Mononuclear cell (primary cell): ENCODE results near the gene C2CD5. TPM values are rescaled to one million over a fixed set of nuclear protein-coding genes. Genes with fewer than 3 reads are reported as not detected.
"Not testable (repeated sequence)": the region's sequence is repeated elsewhere in the genome, so short reads cannot be mapped to it uniquely, and the experiment has no call there.

Experiments used
- H3K27me3 ChIP-seq: 2 replicates; pipeline ENCODE4 v1.6.0; 2011; ENCODE audit warnings: low read length, control low read depth; ENCODE audit not compliant: insufficient read depth
- H3K4me1 ChIP-seq: 2 replicates; pipeline ENCODE4 v1.5.1; 2011; ENCODE audit warnings: mild to moderate bottlenecking, low read length, control low read depth; ENCODE audit not compliant: insufficient read depth
- H3K4me3 ChIP-seq: 2 replicates; pipeline ENCODE4 v1.5.1; 2011; ENCODE audit warnings: mild to moderate bottlenecking, low read length, moderate library complexity
- H3K9me3 ChIP-seq: 2 replicates; pipeline ENCODE4 v1.5.1; 2011; ENCODE audit warnings: low read depth, mild to moderate bottlenecking, control low read depth, low read length
- total RNA-seq: library from RNA; depleted of rRNA; stranded (reverse); fragments of >200 nt; gene quantifications from one replicate; pipeline ENCODE4 v1.2.3, GENCODE V29; 2012

The C2CD5 gene, protein sequence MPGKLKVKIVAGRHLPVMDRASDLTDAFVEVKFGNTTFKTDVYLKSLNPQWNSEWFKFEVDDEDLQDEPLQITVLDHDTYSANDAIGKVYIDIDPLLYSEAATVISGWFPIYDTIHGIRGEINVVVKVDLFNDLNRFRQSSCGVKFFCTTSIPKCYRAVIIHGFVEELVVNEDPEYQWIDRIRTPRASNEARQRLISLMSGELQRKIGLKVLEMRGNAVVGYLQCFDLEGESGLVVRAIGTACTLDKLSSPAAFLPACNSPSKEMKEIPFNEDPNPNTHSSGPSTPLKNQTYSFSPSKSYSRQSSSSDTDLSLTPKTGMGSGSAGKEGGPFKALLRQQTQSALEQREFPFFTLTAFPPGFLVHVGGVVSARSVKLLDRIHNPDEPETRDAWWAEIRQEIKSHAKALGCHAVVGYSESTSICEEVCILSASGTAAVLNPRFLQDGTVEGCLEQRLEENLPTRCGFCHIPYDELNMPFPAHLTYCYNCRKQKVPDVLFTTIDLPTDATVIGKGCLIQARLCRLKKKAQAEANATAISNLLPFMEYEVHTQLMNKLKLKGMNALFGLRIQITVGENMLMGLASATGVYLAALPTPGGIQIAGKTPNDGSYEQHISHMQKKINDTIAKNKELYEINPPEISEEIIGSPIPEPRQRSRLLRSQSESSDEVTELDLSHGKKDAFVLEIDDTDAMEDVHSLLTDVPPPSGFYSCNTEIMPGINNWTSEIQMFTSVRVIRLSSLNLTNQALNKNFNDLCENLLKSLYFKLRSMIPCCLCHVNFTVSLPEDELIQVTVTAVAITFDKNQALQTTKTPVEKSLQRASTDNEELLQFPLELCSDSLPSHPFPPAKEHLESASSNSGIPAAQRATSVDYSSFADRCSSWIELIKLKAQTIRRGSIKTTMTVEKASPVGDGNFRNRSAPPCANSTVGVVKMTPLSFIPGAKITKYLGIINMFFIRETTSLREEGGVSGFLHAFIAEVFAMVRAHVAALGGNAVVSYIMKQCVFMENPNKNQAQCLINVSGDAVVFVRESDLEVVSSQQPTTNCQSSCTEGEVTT
- total RNA-seq: 29.1 TPM

GRCh38 chr12:22544038-22544979, at the start of gene C2CD5:
C2CD5 (minus strand) TSS chr12:22544542; CDS start chr12:22544150, 392 bp downstream.
- H3K4me3 ChIP-seq: peak within 1 kb of the TSS; percentile 89

DNA sequence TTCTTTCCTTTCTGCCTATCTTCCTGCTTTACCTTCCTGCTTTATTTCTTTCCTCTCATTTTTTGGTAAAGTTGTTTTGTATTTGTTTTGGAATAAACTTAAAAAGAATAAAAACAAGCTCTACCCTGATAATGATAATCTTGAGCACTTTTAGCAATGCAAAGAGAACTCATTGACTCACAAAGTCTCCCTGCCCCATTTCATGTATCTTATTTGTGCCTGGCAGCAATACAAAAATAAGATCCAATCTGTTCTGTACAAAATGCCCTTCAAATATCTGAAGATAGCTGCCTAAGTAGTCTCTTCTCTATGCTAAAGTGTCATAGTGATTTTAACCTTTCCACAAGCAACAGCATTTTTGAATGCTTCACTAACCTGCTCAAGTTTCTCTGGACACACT, 49.5 kb upstream of the C2CD5 start:
- Histone ChIP-seq H3K9me3 (no peaks in the 10 kb centered on the region), H3K4me1 (no peaks in the 10 kb centered on the region), H3K27me3 (no peaks in the 10 kb centered on the region), H3K4me3 (no peak overlapping the region)

More at GRCh38 chr12:22544038-22544979, at the start of gene C2CD5:
- no peaks in the 10 kb centered on the region for H3K27me3 ChIP-seq
- H3K9me3 ChIP-seq: no peaks in the 10 kb centered on the region
- peaks cover 55% of the 10 kb centered on the region for H3K4me1 ChIP-seq

GRCh38 chr12:22588817-22589216, 44.5 kb upstream of the C2CD5 start:
- no peak overlapping the region for H3K4me3 ChIP-seq
- no peaks in the 10 kb centered on the region for H3K27me3 ChIP-seq
- no peaks in the 10 kb centered on the region for H3K4me1 ChIP-seq
- no peaks in the 10 kb centered on the region for H3K9me3 ChIP-seq

GRCh38 chr12:22578328-22578727, 34.0 kb upstream of the C2CD5 start:
- Histone ChIP-seq H3K9me3 (no peaks in the 10 kb centered on the region), H3K4me3 (no peak overlapping the region), H3K27me3 (no peaks in the 10 kb centered on the region), H3K4me1 (no peaks in the 10 kb centered on the region)

DNA sequence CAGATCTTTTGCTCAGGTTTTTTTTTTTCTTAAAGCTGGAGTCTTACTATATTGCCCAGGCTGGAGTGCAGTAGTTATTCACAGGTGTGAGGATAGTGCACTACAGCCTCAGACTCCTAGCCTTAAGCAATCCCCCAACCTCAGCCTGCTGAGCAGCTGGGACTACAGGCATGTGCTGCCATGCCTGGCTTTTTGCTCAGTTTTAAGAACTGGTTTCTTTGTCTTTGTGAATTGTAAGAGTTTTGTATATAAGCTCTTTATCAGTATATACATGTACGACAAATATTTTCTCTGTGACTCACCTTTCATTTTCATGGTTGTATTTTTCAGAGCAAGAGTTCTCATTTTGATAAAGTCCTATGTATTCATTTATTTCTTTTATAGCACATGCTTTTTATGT, 33.3 kb upstream of the C2CD5 start:
- no peaks in the 10 kb centered on the region for H3K27me3 ChIP-seq
- H3K4me1 ChIP-seq: no peaks in the 10 kb centered on the region
- H3K9me3 ChIP-seq: no peaks in the 10 kb centered on the region
- no peak overlapping the region for H3K4me3 ChIP-seq

DNA sequence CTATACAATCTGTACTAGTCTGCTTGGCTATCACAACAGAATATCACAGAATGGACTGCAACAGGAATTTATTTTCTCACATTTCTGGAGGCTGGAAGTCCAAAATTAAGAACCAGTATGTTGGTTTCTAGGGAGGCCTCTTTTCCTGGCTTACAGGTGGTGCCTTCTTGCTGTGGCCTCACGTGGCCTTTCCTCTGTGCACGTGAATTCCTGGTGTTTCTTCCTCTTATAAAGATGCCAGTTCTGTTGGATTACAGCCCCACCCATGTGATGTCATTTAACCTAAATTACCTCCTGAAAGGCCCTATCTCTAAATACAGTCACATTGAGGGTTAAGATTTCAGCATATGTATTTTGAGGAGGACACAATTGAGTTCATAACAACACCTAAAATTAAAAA, 32.1 kb upstream of the C2CD5 start:
- Histone ChIP-seq H3K27me3 (peaks cover 3% of the 10 kb centered on the region), H3K9me3 (no peaks in the 10 kb centered on the region), H3K4me1 (no peaks in the 10 kb centered on the region), H3K4me3 (no peak overlapping the region)

DNA sequence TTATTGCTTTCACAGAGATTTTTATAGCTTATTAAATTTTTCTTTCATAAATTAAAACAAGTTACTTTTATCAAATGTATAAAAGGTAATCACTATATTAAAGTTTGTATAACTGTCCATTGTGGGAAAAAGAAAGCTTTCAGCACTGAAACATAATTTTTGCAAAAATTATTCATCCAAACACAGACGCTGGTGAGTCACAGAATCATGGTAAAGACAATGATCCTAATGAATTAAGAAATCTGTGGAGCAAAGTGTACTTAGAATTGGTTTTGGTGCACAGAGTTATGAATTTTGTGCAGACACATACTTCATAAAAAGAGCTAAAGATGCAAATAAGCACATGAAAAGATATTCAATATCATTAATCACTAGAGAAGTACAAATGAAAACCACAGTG, 31.7 kb upstream of the C2CD5 start:
- Histone ChIP-seq H3K4me1 (no peaks in the 10 kb centered on the region), H3K4me3 (no peak overlapping the region), H3K27me3 (peaks cover 3% of the 10 kb centered on the region), H3K9me3 (no peaks in the 10 kb centered on the region)

- H3K27me3 ChIP-seq: peaks cover 3% of the 10 kb centered on the region
- H3K4me3 ChIP-seq: no peak overlapping the region
- no peaks in the 10 kb centered on the region for H3K9me3 ChIP-seq
- no peaks in the 10 kb centered on the region for H3K4me1 ChIP-seq
Measured at GRCh38 chr12:22574921-22575320, 30.6 kb upstream of the C2CD5 start.

DNA sequence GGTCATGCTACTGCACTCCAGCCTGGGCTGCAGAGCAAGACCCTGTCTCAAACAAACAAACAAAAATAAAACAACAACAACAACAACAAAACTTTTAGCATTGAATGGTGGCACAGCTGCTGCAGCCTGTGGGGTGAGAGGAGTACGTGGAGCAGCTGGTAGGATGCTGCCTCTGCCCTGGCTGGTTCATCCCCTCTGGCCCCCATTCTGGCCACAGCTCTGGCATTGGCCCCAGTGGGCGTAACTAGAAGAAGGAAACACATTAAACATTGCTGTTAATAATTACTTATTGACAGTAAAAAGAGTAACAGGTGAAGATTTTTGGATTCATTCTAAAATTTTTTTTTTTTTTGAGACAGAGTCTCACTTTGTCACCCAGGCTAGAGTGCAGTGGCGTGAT, 28.8 kb upstream of the C2CD5 start:
- Histone ChIP-seq H3K4me3 (no peak overlapping the region), H3K9me3 (no peaks in the 10 kb centered on the region), H3K4me1 (no peaks in the 10 kb centered on the region), H3K27me3 (peaks cover 3% of the 10 kb centered on the region)

- H3K4me1 ChIP-seq: no peaks in the 10 kb centered on the region
- H3K27me3 ChIP-seq: peaks cover 3% of the 10 kb centered on the region
- no peaks in the 10 kb centered on the region for H3K9me3 ChIP-seq
- no peak overlapping the region for H3K4me3 ChIP-seq
Measured at GRCh38 chr12:22569253-22569652, 24.9 kb upstream of the C2CD5 start.

DNA sequence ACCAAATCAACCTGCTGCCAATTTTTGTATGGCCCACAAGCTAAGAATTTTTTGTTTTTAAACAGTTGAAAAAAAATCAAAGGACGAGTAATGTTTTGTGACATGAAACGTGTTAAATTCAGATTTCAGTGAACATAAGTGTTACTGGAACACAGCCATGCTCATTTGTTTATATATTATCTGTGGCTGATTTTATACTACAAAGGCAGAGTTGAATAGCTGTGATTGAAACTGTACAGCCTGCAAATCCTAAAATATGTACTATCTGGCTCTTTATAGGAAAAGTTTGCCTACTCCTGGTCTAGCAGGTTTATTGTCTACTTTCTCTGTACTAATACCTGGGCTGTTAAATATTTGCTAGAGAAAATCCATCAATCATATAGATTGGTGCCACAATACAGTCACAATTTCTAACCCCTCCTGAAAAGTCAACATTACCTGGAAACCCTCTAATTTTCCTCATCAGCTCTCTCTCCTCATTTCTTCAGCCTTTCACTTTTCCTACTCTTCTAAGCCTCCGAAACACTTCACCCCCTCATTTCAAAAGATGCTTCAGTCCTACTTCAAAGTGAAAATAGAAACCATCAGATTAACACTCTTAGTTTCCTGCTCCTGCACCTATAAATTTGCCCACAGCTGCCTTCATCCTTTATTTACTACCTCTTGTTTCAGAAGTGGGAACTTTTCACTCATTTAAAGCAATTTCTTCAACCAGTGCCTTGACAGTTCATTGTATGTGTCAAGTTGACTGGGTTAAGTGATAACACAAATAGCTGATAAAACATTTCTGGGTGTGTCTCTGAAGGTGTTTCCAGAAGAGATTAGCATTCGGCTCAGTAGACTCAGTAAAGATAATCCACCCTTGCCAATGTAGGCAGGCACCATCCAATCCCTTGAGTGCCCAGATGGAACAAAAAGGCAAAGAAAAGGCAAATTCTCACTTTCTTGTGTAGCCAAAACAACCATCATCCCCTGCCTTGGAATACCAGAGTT, 18.0 kb upstream of the C2CD5 start:
- Histone ChIP-seq H3K4me3 (no peak overlapping the region), H3K4me1 (no peaks in the 10 kb centered on the region), H3K9me3 (no peaks in the 10 kb centered on the region), H3K27me3 (no peaks in the 10 kb centered on the region)

GRCh38 chr12:22554750-22555149, 10.4 kb upstream of the C2CD5 start:
- H3K4me3 ChIP-seq, H3K27me3 ChIP-seq, H3K4me1 ChIP-seq, H3K9me3 ChIP-seq: not testable (repeated sequence)

DNA sequence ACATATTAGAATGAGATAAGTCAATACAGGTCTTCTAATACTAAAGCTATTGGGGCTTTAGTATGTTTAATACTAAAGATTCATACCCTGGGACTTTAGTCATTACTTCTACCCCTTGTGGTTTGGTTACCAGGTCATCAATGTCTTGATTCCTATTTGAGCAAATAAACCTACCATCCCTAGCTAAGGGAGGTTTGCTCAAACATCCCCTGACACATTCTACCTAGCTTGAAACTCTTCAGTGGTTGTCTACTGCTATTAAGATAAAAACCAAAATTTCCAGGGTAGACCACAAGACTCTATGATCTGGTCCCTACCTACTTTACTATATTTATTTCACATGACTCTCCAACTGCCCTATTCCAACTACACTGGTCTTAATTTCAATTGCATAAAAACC, 7.3 kb upstream of the C2CD5 start:
- peaks cover 12% of the 10 kb centered on the region for H3K4me1 ChIP-seq
- no peaks in the 10 kb centered on the region for H3K27me3 ChIP-seq
- H3K9me3 ChIP-seq: peaks cover 7% of the 10 kb centered on the region
- no peak overlapping the region for H3K4me3 ChIP-seq
